ENCODE measurements around the gene POU2AF3.

POU2AF3 gene

DNA sequence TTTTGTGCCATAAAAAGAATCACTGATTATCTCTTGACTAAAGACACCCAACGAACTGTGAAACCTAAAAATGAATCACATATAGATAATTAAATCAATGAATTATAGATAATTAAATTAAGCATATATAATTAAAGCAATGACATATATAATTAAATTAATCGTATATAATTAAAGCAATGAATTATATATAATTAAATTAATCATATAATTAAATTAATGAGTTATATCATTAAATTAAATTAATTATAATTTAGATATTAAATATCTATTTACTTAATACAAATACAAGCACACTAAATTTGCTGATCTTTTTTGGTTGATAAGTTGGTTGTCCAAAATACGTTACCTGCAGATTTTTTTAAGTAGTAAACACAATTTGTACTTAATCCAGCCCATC is 49.8 kb downstream of the POU2AF3 start:
- no peak overlapping the region for H3K4me3 ChIP-seq (ENCODE audit: low read depth, low read length)
- TF ChIP-seq, protein P1, sequence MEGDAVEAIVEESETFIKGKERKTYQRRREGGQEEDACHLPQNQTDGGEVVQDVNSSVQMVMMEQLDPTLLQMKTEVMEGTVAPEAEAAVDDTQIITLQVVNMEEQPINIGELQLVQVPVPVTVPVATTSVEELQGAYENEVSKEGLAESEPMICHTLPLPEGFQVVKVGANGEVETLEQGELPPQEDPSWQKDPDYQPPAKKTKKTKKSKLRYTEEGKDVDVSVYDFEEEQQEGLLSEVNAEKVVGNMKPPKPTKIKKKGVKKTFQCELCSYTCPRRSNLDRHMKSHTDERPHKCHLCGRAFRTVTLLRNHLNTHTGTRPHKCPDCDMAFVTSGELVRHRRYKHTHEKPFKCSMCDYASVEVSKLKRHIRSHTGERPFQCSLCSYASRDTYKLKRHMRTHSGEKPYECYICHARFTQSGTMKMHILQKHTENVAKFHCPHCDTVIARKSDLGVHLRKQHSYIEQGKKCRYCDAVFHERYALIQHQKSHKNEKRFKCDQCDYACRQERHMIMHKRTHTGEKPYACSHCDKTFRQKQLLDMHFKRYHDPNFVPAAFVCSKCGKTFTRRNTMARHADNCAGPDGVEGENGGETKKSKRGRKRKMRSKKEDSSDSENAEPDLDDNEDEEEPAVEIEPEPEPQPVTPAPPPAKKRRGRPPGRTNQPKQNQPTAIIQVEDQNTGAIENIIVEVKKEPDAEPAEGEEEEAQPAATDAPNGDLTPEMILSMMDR (IDR thresholded peaks at IDR 0.05; ENCODE audit: low read depth, low read length, missing control alignments), result no peak
- DNase-seq (ENCODE audit: low read depth), result no peak

DNA sequence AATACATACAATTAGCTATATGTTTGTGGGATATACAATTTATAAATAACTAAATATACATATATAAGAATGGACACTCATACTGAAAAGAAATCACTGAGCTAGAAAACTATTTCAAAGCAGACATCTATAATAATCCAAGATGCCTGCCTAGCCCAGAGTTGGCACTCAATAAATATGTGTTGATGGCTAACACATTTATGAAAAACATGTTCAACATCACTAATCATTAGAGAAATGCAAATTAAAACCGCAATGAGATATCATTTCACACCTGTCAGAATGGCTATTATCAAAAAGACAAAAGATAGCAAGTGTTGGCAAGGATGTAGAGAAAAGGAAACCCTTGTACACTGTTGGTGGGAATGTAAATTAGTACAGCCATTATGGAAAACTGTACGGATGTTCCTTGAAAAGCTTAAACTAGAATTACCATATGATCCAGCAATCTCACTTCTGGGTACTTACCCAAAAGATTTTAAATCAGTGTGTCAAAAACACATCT is 50.9 kb downstream of the POU2AF3 start:
- no peak overlapping the region for H3K4me3 ChIP-seq (ENCODE audit: low read depth, low read length)

DNA sequence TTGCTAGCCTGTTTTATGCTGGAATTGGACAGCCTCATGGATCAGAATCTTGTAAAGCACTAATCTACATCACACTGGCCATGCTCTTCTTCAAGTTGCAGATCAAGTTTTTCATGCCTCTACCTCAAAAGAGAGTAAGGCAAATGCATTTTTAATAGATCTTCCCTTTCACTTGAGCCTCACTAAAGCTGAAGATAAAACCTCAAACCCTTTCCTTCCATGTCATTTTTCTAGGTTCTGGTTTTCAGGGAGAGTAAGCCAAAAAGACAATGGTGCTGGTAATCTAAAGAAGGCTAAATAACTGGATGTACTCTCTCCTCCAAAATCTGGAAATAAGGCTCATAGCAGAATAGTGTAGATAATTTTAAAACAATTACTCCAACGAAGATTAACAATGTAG is 52.5 kb downstream of the POU2AF3 start:
- TF ChIP-seq, protein P1 (IDR thresholded peaks at IDR 0.05; ENCODE audit: low read depth, low read length, missing control alignments), result no peak
- DNase-seq (ENCODE audit: low read depth), result no peak

More for the DNA sequence above, 50.9 kb downstream of the POU2AF3 start:
- TF ChIP-seq, protein P1 (IDR thresholded peaks at IDR 0.05; ENCODE audit: low read depth, low read length, missing control alignments), result no peak
- DNase-seq (ENCODE audit: low read depth), result no peak

DNA sequence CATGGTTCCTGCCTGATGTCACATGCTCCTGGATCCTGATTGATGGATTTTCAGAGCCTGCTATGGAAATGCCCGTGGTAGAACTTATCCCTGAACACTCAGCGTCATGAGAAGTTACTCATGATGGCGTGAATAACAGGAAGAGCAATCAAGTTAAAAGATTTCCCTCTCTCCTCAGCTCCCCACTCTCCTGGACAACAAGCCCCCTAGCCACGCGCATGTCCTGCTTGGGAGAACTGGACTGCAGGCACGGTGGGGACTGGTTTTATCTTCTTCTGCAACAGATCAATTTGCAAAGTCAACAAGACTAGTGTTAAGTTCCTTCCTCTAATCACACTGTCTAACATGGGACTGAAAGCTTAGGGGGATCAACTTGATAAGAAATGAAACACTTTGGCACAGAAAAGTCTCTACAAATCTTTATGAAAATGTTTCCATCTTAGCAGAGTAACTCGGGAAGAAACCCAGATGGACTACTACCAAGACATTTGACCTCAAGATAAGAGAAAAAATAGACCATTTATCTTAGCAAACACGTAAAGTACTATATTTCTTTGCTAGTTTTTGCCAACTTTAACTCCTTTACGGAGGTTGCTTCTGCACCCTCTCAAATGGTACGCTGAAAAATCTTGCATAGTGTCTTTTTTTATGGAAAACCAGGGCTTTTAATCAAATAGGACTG is 53.2 kb downstream of the POU2AF3 start:
- H3K4me3 ChIP-seq (ENCODE audit: low read depth, low read length), result no peak overlapping the region
- TF ChIP-seq, protein P1 (IDR thresholded peaks at IDR 0.05; ENCODE audit: low read depth, low read length, missing control alignments), result no peak
- DNase-seq (ENCODE audit: low read depth), result no peak

More for the DNA sequence above, 52.5 kb downstream of the POU2AF3 start:
- H3K4me3 ChIP-seq (ENCODE audit: low read depth, low read length), result no peak overlapping the region

DNA sequence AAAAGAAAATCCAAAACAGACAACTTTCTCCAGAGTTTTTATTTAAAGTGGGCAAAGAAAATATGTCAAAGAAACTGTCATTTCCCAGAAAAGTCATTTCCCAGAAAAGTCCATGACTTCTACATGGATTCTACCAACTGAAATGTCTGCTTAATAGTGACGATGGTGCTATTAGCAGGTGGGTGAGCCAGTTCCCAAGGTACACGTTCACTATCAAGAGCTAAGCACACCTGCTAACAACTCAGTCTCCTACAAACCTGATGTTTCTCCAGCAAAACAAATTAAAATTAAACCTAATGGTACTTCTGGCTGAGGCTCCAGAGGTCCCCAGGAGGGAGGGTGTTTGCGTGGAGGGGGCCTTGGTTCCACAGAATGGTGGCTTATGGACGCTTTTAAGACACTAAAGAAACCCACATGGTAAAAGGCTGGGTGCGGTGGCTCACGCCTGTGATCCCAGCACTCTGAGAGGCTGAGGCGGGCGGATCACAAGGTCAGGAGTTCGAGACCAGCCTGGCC is 53.9 kb downstream of the POU2AF3 start:
- DNase-seq (ENCODE audit: low read depth), result no peak
- TF ChIP-seq, protein P1 (IDR thresholded peaks at IDR 0.05; ENCODE audit: low read depth, low read length, missing control alignments), result no peak
- no peak overlapping the region for H3K4me3 ChIP-seq (ENCODE audit: low read depth, low read length)

DNA sequence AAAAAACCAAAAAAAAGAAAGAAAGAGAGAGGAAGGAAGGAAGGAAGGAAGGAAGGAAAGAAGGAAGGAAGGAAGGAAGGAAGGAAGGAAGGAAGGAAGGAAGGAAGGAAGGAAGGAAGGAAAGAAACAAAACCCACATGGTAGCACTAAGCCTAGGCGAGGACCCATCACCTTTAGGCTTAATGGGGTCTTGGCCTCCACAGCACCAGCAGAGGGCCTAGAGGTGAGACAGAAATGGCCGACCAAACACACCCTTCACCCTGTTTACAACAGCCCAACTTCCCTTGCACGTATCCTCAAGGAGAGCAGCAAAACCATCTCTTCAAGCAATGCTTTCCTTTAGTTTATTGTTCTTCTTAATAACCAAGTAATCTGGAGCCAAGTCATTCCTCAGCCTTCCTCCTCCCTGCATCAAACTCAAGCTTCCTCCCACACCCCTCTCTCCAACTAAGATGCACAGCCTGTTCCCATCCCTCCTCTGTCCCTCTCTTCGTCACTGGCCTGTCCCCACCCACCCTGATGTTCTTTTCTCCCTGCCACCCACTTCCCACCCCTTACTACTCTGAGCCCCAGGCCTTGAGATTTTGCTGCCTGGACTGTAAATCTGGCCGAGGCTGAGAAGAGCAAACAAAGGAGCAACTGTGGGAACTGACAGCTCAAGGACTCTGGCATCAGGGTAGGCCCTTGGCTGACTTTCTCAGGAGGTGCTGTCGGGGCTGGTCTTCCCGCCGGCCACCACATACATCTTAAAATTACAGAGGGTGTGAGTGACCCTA is 54.8 kb downstream of the POU2AF3 start:
- no peak for DNase-seq (ENCODE audit: low read depth)
- TF ChIP-seq, protein P1 (IDR thresholded peaks at IDR 0.05; ENCODE audit: low read depth, low read length, missing control alignments), result no peak
- H3K4me3 ChIP-seq (ENCODE audit: low read depth, low read length), result no peak overlapping the region
